NCI-H128 (cell line): Measurements from ENCODE around the gene KLHL35.

Source experiments
- DNase-seq: peaks from one replicate; lab custom pipeline; 2025; ENCODE audit not compliant: unreplicated experiment; lab: John Stamatoyannopoulos, UW

KLHL35 gene

DNA sequence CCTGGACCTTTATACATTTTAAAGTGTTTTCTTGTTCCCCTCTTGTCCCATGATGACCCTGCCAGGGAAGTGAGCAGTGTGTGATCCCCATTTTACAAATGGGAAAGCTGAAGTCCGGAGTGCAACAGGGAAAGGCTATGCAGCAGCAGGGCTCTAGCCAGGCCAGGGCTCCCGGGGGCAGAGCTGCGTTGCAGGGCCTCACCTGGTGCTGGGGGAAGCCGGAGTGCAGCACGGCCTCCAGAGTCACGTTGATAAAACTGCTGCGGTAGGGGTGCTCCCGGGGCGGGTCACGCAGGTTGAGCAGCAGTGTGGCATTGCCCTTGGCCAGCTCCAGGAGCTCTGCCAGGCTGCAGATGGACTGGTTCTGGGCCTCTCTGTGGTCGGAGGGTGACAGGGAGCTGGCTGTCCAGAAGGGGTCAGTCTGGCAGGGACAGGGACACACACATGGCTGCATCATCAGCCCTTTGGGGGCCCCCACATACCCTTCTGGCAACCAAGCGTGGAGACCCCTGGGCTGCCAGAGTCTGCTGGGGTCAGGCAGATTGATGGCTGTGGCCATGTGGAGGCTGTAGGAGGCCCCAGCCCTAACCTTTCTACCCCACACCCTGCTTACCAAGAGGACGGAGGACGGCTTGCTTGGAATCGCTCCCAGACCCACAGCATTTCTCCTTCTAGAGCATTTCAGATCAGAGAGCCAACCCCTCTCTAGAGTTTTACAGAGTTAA lies 9.3 kb upstream of the KLHL35 start:
- DNase-seq, result no peak

GRCh38 chr11:75441804-75442132 lies 8.8 kb upstream of the KLHL35 start:
- no peak for DNase-seq

GRCh38 chr11:75440960-75441803 lies 8.2 kb upstream of the KLHL35 start:
- DNase-seq, result no peak

- DNase-seq, result no peak
Measured at GRCh38 chr11:75439495-75440120, 6.6 kb upstream of the KLHL35 start.

- DNase-seq, result no peak
Measured at GRCh38 chr11:75439026-75439425, 6.0 kb upstream of the KLHL35 start.

DNA sequence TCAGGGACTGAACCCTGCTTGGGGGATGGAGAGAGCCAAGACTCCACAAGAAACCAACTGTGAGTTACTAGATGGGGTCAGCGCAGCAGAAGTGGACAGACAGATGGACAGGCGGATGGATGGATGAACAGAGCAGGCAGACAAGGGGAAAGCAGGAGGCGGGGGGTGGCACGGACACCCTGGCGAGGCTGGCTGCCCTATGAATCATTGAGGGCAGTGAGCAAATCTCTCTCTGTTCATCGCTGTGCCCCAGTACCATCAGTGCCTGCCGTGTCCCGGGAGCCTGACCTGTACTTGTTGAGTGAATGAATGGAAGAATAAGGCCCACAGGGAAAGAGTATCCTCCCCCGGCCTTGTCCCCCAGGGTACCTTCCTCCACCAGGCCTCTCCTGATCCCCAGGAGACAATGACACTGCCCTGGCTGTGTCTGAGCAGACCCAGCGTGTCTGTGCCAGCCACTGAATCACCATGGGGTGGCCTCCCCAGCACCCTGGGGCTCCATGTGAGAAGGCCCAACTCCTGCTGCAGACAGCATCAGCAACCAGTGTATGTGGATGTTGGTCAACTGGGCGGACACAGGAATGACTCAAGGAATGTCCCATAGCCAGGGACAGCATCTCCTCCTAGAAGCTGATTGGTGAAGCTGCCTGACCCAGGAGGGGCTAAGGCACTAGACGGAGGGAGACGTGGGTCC lies 5.1 kb upstream of the KLHL35 start:
- no peak for DNase-seq

GRCh38 chr11:75436806-75437205 lies 3.8 kb upstream of the KLHL35 start:
- no peak for DNase-seq

DNA sequence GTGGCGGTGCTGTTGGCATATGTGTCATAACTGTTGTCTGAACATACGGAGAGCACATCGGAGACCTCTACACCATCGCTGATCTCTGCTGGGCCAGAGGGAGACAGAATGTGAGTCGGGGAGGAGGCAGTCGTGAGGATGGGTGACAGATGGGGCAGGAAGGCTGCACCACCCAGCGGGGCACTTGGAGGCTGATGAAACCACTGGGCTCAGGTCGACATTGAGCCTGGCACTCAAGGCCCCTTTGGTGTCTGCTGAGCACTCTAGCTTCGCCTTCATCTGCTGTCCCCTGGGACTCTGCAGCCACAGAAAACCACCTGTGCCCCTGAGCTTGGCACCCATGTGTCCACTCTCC lies 2.5 kb upstream of the KLHL35 start:
- DNase-seq, result no peak

DNA sequence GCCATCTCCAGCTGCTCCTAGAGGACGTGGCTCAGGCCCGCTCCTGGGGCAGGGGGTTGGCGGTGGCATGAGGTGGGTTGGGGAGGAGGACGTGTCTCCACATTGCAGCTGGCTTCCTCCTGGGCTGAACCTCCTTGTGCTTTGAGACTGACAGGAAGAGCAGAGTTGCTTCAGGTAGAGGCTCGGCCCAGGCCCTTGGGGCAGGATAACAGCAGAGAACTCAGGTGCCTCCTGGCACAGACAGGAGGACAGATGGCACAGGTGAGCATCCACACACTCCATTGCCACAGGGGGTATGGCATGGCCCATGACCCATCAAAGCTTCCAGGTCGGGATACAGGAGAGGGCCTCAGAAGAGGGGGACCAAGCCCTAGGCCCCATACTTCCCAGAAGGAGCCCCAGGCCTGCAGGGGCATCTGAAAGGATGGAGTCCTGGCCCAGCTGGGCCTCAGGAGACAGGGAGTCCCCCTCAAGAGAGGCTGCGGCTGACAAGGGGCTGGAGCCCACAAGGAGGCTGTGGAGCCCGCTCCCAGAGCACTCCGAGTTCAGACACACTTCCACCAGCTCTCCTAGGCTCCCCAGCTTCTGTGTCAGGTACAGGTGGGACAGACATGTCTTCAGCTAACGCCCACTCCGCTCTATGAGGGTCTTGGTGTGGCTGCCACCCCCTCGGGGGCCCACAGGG lies 2.0 kb upstream of the KLHL35 start:
- no peak for DNase-seq

DNA sequence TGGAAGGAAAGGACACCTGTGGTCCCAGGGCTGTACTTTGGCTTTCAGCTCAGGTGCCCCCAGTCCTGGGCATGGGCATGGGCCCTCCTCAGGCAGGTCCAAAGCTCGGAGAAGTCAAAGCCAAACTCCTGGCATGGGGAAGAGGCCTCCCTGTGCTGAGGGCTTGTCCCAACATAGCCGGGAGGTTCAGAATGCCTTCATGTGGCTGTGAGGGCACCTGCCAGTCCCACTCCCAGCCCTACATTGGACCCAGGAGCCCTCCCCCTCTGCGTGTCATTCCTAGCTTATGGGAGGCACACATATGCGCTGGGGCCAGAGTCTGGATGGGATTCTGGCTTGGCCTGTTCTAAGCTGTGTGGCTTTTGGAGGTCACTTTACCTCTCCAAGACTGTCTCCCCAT lies 1.0 kb upstream of the KLHL35 start:
- DNase-seq, result no peak

- no peak for DNase-seq
Measured at GRCh38 chr11:75433443-75433842, 440 bp upstream of the KLHL35 start.

DNA sequence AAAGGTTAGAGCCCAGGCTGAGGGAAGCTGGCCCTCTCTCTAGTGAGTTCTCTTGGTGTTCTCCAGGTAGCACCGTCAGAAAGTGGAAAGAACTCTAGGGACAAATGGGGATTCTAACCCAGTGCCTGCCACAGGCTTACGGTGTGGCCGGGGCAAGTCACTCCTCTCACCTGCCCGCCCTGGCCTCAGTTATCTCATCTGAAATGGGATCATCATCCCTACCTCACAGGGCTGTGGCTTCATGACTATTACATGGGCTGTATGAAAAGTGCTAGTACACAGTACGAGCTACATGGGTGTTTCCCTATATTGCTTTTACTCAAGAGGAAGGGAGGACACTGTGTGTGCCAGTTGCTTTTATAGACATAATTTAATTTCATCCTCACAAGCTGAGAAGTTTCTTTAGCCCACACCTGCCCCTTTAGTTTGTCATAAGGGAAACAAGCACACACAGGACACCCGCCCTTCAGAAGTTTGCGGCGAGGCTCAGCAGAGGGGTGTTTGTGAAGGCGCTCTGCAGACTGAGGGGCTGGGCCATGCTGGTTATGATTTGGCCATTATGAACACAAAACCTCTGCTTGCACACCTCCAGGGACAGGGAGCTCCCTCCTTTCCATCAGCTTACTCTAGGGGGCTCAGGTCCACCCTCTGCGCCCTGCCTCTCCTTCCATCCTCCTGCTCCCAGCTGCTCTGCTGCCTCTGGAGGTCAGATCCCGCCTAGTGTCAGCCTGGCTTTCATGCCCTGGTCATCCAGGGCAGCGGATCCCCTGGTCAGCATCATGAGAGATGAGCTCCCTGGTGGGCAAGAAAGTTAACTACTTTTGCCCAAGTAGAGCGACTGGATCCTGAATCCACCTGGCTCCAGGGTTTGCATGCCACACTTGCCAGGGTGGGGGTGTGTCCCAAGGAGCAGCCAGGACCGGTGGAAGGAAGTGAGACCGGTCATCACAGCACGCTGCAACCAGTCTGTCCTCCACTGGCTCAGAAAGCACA lies 1.2 kb downstream of the KLHL35 start:
- DNase-seq, result no peak

GRCh38 chr11:75430714-75431532 lies 2.1 kb downstream of the KLHL35 start:
- no peak for DNase-seq

DNA sequence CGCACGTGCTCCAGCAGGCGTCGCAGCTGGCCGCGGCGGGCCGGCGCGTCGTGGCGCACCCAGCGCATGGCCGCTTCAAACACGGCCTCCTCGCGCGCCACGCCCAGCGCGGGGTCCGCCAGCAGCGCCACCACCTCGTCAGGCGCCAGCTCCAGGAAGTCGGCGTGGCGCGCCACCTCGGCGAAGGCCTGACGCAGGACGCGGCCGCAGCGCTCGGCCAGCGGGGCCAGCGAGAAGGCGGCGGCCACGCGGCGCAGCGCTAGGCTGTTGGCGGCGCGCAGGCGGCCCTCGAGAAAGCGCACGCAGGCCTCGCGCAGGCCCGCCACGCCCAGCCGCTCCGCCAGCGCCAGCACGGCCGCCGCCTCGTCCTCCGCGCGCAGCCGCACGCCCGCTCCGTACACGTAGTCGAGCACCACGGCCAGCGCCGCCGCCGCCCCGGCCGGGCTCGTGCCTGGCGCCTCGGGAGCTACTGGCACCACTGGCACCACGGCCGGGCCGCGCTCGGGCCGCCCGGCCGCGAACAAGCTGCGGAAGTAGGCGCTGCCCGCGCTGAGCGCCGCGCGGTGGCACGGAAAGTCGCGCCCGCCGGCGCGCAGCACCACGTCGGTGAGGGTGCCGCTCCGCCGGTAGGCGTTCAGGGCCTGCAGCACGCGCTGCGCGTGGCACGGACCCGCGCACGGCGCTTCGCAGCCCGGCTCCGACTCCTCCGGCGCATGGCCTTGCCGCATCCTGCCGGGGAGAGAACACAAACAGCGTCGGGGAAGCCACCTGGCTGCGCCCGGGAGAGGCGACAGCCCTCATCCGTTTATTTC lies 2.9 kb downstream of the KLHL35 start:
- no peak for DNase-seq

DNA sequence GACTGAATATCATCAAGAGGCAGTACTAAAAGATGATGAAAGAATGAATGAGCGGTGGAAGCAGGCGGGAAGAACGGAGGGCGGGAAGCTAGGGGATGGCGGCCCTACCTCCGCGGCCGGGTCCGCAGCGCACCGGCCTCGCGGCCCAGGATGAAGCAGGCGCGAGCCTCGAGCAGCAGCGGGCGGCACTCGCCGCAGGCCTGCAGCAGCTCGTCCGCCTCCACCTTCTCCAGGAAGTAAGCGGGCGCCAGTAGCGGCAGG lies 3.4 kb downstream of the KLHL35 start:
- DNase-seq, result no peak

DNA sequence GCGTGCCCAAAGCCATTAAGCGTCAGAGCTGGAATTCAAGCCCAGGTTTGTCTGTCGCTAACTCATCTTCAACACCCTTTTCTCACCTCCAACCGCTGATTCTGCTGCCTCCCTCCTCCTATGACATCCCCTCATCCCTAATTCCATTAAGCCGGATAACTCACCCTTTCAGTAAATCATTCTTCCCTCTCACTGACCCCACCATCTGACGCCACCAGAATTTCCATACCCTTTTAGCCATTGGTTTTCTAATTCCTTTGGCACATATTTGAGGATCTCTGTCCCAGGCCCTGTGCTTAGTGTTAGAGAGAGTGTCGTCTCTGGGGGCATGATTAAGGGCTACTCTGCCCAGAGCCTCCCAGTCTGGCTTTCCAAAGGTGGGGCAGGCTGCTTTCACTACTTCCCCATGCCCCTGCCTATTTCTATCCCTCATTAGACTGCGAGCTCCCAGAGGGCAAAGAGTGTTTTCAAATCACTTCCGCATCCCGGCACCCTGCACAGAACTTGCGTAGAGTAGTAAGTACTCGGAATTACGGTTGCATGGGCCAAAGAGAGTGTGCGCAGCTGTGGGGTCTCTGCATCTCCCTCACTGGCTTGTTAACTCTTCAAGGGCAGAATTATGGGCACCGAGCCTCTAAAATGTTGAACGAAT lies 3.9 kb downstream of the KLHL35 start:
- DNase-seq, result no peak

GRCh38 chr11:75428281-75428724 lies 4.7 kb downstream of the KLHL35 start:
- no peak for DNase-seq

DNA sequence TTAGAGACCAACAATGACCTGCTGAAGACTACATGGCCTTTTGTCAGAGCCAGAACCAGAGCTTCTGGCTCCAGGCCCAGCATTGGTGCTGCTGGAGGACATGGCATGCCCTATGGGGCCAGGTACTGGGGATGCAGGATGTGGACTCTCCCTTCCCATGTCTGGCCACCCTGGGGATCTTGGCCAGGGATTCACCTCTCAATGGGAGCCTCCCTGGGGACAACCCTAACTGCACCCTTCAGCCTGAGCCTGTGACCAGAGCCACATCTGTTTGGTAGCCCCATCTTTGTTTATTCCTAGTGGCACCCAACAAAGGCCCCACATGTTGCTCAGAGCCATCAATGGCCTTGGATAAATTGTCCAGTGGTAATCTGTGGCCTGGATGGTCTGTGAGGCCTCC lies 5.8 kb downstream of the KLHL35 start:
- DNase-seq, result no peak
